ENCODE data around the gene LPAR3.

Gene LPAR3

GRCh38 chr1:84830136-84830535 lies 62.9 kb downstream of the LPAR3 start:
- no peaks in the 10 kb centered on the region for H3K9me3 ChIP-seq (ENCODE audit: insufficient read depth, low read length)
- no peak overlapping the region for H2AFZ ChIP-seq (ENCODE audit: low read depth, low read length, severe bottlenecking)
- no peaks in the 10 kb centered on the region for H3K79me2 ChIP-seq (ENCODE audit: insufficient read depth, low read length)
- no peaks in the 10 kb centered on the region for H3F3A ChIP-seq (ENCODE audit: insufficient read depth)
- H3K9ac ChIP-seq (ENCODE audit: low read length), result no peak overlapping the region
- no peaks in the 10 kb centered on the region for H3K36me3 ChIP-seq (ENCODE audit: low read length)
- H3K4me2 ChIP-seq (ENCODE audit: low read depth, low read length, poor library complexity, severe bottlenecking), result no peak overlapping the region
- no peaks in the 10 kb centered on the region for H3K9me2 ChIP-seq (replicated peaks; ENCODE audit: insufficient read depth, low read length)
- H4K20me1 ChIP-seq (ENCODE audit: low read depth, low read length), result no peaks in the 10 kb centered on the region
- no peak overlapping the region for H3K4me3 ChIP-seq (ENCODE audit: insufficient read depth, low read length, poor library complexity, severe bottlenecking)
- H3K27me3 ChIP-seq (ENCODE audit: low read length), result no peaks in the 10 kb centered on the region
- no peak overlapping the region for H3K27ac ChIP-seq (ENCODE audit: low read depth, low read length)
- TF ChIP-seq, protein P1, sequence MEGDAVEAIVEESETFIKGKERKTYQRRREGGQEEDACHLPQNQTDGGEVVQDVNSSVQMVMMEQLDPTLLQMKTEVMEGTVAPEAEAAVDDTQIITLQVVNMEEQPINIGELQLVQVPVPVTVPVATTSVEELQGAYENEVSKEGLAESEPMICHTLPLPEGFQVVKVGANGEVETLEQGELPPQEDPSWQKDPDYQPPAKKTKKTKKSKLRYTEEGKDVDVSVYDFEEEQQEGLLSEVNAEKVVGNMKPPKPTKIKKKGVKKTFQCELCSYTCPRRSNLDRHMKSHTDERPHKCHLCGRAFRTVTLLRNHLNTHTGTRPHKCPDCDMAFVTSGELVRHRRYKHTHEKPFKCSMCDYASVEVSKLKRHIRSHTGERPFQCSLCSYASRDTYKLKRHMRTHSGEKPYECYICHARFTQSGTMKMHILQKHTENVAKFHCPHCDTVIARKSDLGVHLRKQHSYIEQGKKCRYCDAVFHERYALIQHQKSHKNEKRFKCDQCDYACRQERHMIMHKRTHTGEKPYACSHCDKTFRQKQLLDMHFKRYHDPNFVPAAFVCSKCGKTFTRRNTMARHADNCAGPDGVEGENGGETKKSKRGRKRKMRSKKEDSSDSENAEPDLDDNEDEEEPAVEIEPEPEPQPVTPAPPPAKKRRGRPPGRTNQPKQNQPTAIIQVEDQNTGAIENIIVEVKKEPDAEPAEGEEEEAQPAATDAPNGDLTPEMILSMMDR (IDR thresholded peaks at IDR 0.05; ENCODE audit: insufficient read depth, low read length, poor library complexity, severe bottlenecking), result no peak
- no peak for TF ChIP-seq EZH2phosphoT487 (conservative IDR thresholded peaks at IDR 0.05; ENCODE audit: low read length)

- H2AFZ ChIP-seq (ENCODE audit: low read depth, low read length, severe bottlenecking), result no peak overlapping the region
- H3K79me2 ChIP-seq (ENCODE audit: insufficient read depth, low read length), result no peaks in the 10 kb centered on the region
- H3K9me3 ChIP-seq (ENCODE audit: insufficient read depth, low read length), result no peaks in the 10 kb centered on the region
- H3K36me3 ChIP-seq (ENCODE audit: low read length), result no peaks in the 10 kb centered on the region
- no peaks in the 10 kb centered on the region for H3K27me3 ChIP-seq (ENCODE audit: low read length)
- no peak overlapping the region for H3K27ac ChIP-seq (ENCODE audit: low read depth, low read length)
- H3K9ac ChIP-seq (ENCODE audit: low read length), result no peak overlapping the region
- no peaks in the 10 kb centered on the region for H4K20me1 ChIP-seq (ENCODE audit: low read depth, low read length)
- no peak overlapping the region for H3K4me2 ChIP-seq (ENCODE audit: low read depth, low read length, poor library complexity, severe bottlenecking)
- H3F3A ChIP-seq (ENCODE audit: insufficient read depth), result no peaks in the 10 kb centered on the region
- H3K4me3 ChIP-seq (ENCODE audit: insufficient read depth, low read length, poor library complexity, severe bottlenecking), result no peak overlapping the region
- no peak for TF ChIP-seq EZH2phosphoT487 (conservative IDR thresholded peaks at IDR 0.05; ENCODE audit: low read length)
- TF ChIP-seq, protein P1 (IDR thresholded peaks at IDR 0.05; ENCODE audit: insufficient read depth, low read length, poor library complexity, severe bottlenecking), result no peak
- no peaks in the 10 kb centered on the region for H3K9me2 ChIP-seq (replicated peaks; ENCODE audit: insufficient read depth, low read length)
Measured at GRCh38 chr1:84827976-84828375, 65.0 kb downstream of the LPAR3 start.

GRCh38 chr1:84827555-84827954 lies 65.5 kb downstream of the LPAR3 start:
- Histone ChIP-seq H3K9ac (ENCODE audit: low read length) (no peak overlapping the region), H3K9me3 (ENCODE audit: insufficient read depth, low read length) (no peaks in the 10 kb centered on the region), H2AFZ (ENCODE audit: low read depth, low read length, severe bottlenecking) (no peak overlapping the region), H3K9me2 (replicated peaks; ENCODE audit: insufficient read depth, low read length) (no peaks in the 10 kb centered on the region), H3K27me3 (ENCODE audit: low read length) (no peaks in the 10 kb centered on the region), H3K4me2 (ENCODE audit: low read depth, low read length, poor library complexity, severe bottlenecking) (no peak overlapping the region), H3K4me3 (ENCODE audit: insufficient read depth, low read length, poor library complexity, severe bottlenecking) (no peak overlapping the region), H3K79me2 (ENCODE audit: insufficient read depth, low read length) (no peaks in the 10 kb centered on the region), H3F3A (ENCODE audit: insufficient read depth) (no peaks in the 10 kb centered on the region), H3K36me3 (ENCODE audit: low read length) (no peaks in the 10 kb centered on the region), H3K27ac (ENCODE audit: low read depth, low read length) (no peak overlapping the region), H4K20me1 (ENCODE audit: low read depth, low read length) (no peaks in the 10 kb centered on the region)
- TF ChIP-seq, protein P1 (IDR thresholded peaks at IDR 0.05; ENCODE audit: insufficient read depth, low read length, poor library complexity, severe bottlenecking), result no peak
- no peak for TF ChIP-seq EZH2phosphoT487 (conservative IDR thresholded peaks at IDR 0.05; ENCODE audit: low read length)

Measured in SU-DHL-6 (cell line).